ENCODE data around the gene FBLN1. TPM values are rescaled to one million over a fixed set of nuclear protein-coding genes. Genes with fewer than 3 reads are reported as not detected.

FBLN1 gene
- total and polyA plus RNA-seq, 2 donors (not counting 3 experiments of a cell fraction or from before 2014, with no cell fraction given), result 1.2 to 4.0 TPM

DNA sequence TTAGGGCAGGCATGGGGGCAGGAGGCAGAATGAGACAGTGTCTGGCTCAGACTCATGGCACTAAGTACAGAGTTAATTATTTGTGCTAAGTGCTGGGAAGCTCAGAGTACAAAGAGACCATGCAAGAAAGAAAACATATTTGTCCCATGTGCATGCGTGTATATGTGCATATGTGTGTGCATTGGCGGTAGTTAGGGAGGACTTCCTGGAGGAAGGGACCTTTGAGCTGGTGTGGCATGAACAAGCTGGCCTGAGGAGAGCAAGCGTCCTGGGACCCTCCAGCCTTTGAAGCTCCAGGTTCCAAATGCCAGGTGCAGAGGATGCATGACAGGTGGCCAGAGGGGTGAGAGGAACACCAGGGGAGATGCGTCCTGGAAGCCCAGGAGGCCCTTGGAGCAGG, 6.1 kb downstream of the FBLN1 start:
- H3K4me1 ChIP-seq (ENCODE audit: control insufficient read depth, extremely low read depth, insufficient read depth, low read length), result no peaks in the 10 kb centered on the region
- no peaks in the 10 kb centered on the region for H3K9me1 ChIP-seq (replicated peaks; ENCODE audit: control insufficient read depth, extremely low read depth, insufficient read depth, low read length)
- DNase-seq (ENCODE audit: low read depth, low spot score) (no peak), FAIRE-seq (no peak)
- H3K27ac ChIP-seq (ENCODE audit: insufficient read depth, low read depth, low read length), result no peak overlapping the region
- ChIA-PET CTCF (no interaction called here), POLR2A (no interaction called here)
- H3K27me3 ChIP-seq (ENCODE audit: control insufficient read depth in 2 of 2, insufficient read depth in 2 of 2, low read length in 2 of 2), result peaks cover 0 to 2% of the 10 kb centered on the region in 2 experiments
- H3K79me2 ChIP-seq (ENCODE audit: control insufficient read depth, insufficient read depth, low read length), result no peaks in the 10 kb centered on the region
- no peaks in the 10 kb centered on the region for H4K20me1 ChIP-seq (replicated peaks; ENCODE audit: control insufficient read depth, extremely low read depth, insufficient read depth, low read length)
- H3K36me3 ChIP-seq (ENCODE audit: control insufficient read depth in 2 of 2, extremely low read depth in 1 of 2, insufficient read depth in 2 of 2, low read length in 2 of 2), result no peaks in the 10 kb centered on the region
- intact Hi-C loops (cut with micrococcal nuclease), result no loop called here
- no peak overlapping the region for H3K4me3 ChIP-seq (replicated peaks in 1 of 3; ENCODE audit: insufficient read depth in 1 of 3, low read depth in 1 of 3, low read length in 3 of 3)
- BruUV-seq (replicated peaks), result no TSS peak
- no peak for TF ChIP-seq FOS (IDR thresholded peaks at IDR 0.05; ENCODE audit: borderline replicate concordance, insufficient read depth, low read length)
- TF ChIP-seq, protein P1, sequence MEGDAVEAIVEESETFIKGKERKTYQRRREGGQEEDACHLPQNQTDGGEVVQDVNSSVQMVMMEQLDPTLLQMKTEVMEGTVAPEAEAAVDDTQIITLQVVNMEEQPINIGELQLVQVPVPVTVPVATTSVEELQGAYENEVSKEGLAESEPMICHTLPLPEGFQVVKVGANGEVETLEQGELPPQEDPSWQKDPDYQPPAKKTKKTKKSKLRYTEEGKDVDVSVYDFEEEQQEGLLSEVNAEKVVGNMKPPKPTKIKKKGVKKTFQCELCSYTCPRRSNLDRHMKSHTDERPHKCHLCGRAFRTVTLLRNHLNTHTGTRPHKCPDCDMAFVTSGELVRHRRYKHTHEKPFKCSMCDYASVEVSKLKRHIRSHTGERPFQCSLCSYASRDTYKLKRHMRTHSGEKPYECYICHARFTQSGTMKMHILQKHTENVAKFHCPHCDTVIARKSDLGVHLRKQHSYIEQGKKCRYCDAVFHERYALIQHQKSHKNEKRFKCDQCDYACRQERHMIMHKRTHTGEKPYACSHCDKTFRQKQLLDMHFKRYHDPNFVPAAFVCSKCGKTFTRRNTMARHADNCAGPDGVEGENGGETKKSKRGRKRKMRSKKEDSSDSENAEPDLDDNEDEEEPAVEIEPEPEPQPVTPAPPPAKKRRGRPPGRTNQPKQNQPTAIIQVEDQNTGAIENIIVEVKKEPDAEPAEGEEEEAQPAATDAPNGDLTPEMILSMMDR (IDR thresholded peaks at IDR 0.05; ENCODE audit: extremely low read depth in 1 of 2, insufficient read depth in 1 of 2, low read depth in 1 of 2, low read length in 2 of 2), result no peak
- TF ChIP-seq MYC (IDR thresholded peaks at IDR 0.05; ENCODE audit: low read depth, low read length), result no peak
- TF ChIP-seq POLR2A (IDR thresholded peaks at IDR 0.05; ENCODE audit: low read depth, low read length), result no peak
- no peak for TF ChIP-seq JUN (IDR thresholded peaks at IDR 0.05; ENCODE audit: borderline replicate concordance, insufficient read depth, insufficient read length, low read depth)
- no peak for TF ChIP-seq GATA2 (IDR thresholded peaks at IDR 0.05; ENCODE audit: insufficient read depth, insufficient read length, low read depth, low read length)
- TF ChIP-seq, protein P2, sequence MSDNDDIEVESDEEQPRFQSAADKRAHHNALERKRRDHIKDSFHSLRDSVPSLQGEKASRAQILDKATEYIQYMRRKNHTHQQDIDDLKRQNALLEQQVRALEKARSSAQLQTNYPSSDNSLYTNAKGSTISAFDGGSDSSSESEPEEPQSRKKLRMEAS (IDR thresholded peaks at IDR 0.05; ENCODE audit: insufficient read depth, insufficient read length), result no peak
- no peak for TF ChIP-seq EZH2 (IDR thresholded peaks at IDR 0.05; ENCODE audit: borderline replicate concordance, low read depth, low read length, severe bottlenecking)
- TF ChIP-seq POLR2AphosphoS5 (IDR thresholded peaks at IDR 0.05; ENCODE audit: insufficient read depth, low read depth, low read length), result no peak
- no peak overlapping the region for H2AFZ ChIP-seq (ENCODE audit: low read depth, low read length)
- dilution Hi-C loops (cut with MboI; ENCODE audit: extremely low pct_ligation_motif_present, low sequenced_read_pairs), result no loop called here
- no peaks in the 10 kb centered on the region for H3K9me3 ChIP-seq (replicated peaks; ENCODE audit: control insufficient read depth, insufficient read depth, low read length)
- no peak overlapping the region for H3K4me2 ChIP-seq (ENCODE audit: insufficient read depth, low read length)
- no peak overlapping the region for H3K9ac ChIP-seq (replicated peaks; ENCODE audit: extremely low read depth, insufficient read depth, low read length)

All from endothelial cell of umbilical vein (primary cell).